Activated naive CD8-positive, alpha-beta T cell treated with anti-CD3 and anti-CD28 coated beads for 36 hours (primary cell): ENCODE measurements around the gene MACROD1. TPM values are rescaled to one million over a fixed set of nuclear protein-coding genes. Genes with fewer than 3 reads are reported as not detected.

Experiments
- DNase-seq: peaks from one replicate; pipeline ENCODE4 v3.0.0; 2021
- H3K27ac Mint-ChIP-seq: one replicate; pipeline ENCODE4 v1.8.0; 2022; ENCODE audit warnings: mild to moderate bottlenecking, moderate library complexity, mixed read lengths
- H3K27me3 Mint-ChIP-seq: one replicate; pipeline ENCODE4 v1.8.0; 2022; ENCODE audit warnings: mild to moderate bottlenecking, mixed read lengths
- H3K36me3 Mint-ChIP-seq: one replicate; pipeline ENCODE4 v1.8.0; 2021; ENCODE audit warnings: mild to moderate bottlenecking, mixed read lengths
- H3K4me1 Mint-ChIP-seq: one replicate; pipeline ENCODE4 v1.8.0; 2021; ENCODE audit warnings: mixed read lengths
- H3K4me3 Mint-ChIP-seq: one replicate; pipeline ENCODE4 v1.8.0; 2022; ENCODE audit warnings: mild to moderate bottlenecking, moderate library complexity, mixed read lengths
- H3K9me3 Mint-ChIP-seq: one replicate; pipeline ENCODE4 v1.8.0; 2022; ENCODE audit warnings: mixed read lengths
- total RNA-seq, 2 experiments: library from RNA; stranded (reverse); gene quantifications; one replicate each; pipeline ENCODE4 v1.2.3, GENCODE V29; 2021

The MACROD1 gene
- total RNA-seq, 2 experiments from 2014 or later: 27.6 to 29.6 TPM

DNA sequence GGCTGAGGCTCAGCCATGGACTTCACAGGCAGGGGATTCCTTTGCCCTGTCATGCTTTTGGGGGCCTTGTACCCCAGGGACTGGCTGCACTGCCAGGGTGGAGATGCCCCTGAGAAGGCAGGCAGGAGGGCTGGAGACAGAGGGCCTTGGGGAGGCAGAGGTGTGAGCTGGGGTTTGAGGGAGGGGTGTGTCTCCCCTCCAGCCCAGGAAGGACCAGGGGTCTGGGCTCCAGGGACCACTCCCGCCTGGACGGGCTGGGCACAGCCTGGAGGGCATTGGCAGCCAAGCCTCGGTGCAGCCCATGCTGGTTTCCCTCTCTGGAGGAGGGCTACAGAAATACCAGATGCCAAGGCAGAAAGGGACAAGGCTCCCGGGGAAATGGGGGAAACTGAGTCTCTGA lies 160.2 kb downstream of the MACROD1 start:
- DNase-seq: no peak
- H3K4me1 Mint-ChIP-seq: peaks cover 12% of the 10 kb centered on the region
- H3K27me3 Mint-ChIP-seq: peaks cover 48% of the 10 kb centered on the region
- peaks cover 6% of the 10 kb centered on the region for H3K9me3 Mint-ChIP-seq
- H3K4me3 Mint-ChIP-seq: no peak overlapping the region
- H3K27ac Mint-ChIP-seq: no peak overlapping the region
- peaks cover 8% of the 10 kb centered on the region for H3K36me3 Mint-ChIP-seq

DNA sequence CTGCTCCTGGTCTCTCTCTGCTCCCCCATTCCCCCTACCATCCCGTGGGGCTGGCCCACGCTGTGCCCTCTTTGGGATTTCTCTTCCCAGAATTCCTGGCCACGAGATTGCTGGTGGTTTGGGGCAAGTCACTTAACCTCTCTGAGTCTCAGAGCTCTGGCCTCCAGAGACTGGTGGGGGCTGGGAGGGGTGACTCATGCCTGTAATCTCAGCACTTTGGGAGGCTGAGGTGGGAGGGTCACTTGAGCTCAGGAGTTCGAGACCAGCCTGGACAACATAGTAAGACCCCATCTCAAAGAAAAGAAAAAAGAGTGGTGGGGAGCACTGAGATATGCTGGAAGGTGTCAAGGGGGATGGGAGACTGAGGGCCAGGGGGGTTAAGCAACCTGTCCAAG lies 161.3 kb downstream of the MACROD1 start:
- no peak overlapping the region for H3K4me3 Mint-ChIP-seq
- H3K27me3 Mint-ChIP-seq: peaks cover 37% of the 10 kb centered on the region
- DNase-seq: no peak

DNA sequence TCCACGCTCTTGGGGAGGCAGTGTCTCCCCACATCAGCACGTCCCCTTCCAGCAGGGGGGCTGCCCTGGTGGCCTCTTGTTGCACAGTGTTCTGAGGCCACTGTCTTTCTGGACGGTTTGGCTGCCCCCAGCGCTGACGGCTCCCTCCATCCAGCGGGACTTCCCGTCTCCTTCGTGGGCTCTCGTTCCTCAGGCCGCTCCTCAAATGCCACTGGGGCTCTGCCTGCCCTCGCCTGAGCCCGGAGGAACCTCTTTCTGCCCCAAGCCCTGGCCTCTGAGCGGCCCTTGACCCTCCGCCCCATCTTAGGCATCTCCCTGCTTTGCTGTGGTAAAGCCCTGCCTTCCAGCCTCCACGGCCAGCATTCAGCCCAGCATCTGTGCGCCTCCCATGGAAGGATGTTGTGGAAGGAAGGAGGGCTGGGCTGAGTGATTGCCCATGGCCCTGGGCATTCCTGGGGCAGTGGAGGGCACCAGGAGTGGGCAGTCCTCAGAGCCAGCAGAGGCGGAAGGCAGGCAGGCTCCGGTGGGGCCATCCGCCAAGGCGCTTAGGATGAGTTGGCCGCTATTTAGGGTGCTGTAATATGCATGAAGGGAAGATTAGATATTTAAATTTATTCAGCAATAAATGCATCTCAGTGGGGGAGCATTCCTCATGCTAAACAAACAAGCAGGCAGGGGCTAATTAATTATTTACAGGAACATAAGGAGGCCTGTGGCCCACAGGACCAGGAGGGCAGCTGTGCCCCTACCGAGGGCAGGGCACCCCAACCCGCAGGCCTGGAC lies 161.9 kb downstream of the MACROD1 start:
- no peak overlapping the region for H3K27ac Mint-ChIP-seq
- H3K27me3 Mint-ChIP-seq: peaks cover 31% of the 10 kb centered on the region
- H3K4me1 Mint-ChIP-seq: peaks cover 12% of the 10 kb centered on the region

More for the DNA sequence above, 161.3 kb downstream of the MACROD1 start:
- H3K27ac Mint-ChIP-seq: no peak overlapping the region
- no peaks in the 10 kb centered on the region for H3K9me3 Mint-ChIP-seq
- H3K36me3 Mint-ChIP-seq: no peaks in the 10 kb centered on the region
- peaks cover 12% of the 10 kb centered on the region for H3K4me1 Mint-ChIP-seq

DNA sequence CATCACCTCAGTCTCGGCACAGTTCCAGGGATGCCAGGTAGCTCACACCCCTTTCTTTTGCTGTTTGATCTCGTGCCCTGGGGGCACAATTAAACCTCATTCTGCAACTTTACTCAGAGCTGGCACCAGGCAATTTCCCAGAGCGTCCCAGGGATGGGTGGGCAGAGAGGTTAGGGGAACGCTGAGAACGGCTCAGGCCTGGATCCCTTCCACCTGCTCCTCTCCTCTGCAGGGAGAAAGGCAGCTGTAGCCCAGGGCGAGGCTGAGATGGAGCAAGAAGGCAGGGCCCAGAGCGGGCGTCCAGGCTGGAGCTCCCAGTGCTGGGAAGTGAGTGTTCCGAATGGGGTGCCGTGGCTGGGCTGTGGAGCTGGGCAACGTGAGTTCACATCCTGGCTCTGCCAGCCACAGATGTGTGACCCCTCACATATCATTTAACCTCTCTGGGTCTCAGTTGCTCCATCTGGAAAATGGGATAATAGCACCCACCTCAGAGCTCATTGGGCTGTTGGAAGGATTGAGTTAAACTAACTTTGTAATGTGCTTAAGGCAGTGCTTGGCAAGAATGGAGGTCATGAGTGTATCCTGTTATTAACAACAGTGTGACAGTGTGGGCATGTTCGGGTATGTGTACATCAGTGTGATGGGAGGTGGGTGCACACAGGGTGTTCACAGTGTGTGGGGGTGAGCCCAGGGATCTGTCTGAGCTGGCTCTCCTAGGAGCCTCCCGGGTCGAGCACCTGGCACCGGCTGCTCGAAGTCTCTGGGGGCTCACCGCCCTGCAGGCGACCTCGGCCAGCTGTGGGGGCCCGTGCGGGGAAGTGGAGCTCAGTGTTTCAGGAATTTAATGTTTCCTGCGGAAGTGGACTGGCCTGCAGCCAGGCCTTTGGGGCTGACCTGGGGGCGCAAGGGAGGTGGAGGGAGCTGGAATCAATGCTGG lies 164.2 kb downstream of the MACROD1 start:
- Mint-ChIP-seq H3K36me3 (peaks cover 13% of the 10 kb centered on the region), H3K27ac (no peak overlapping the region), H3K9me3 (no peaks in the 10 kb centered on the region), H3K4me1 (no peaks in the 10 kb centered on the region), H3K27me3 (peaks cover 13% of the 10 kb centered on the region), H3K4me3 (no peak overlapping the region)
- no peak for DNase-seq

More for the DNA sequence above, 161.9 kb downstream of the MACROD1 start:
- Mint-ChIP-seq H3K4me3 (no peak overlapping the region), H3K9me3 (no peaks in the 10 kb centered on the region), H3K36me3 (no peaks in the 10 kb centered on the region)
- no peak for DNase-seq

GRCh38 chr11:64000740-64001483 lies 165.0 kb downstream of the MACROD1 start:
- no peaks in the 10 kb centered on the region for H3K4me1 Mint-ChIP-seq
- no peak overlapping the region for H3K27ac Mint-ChIP-seq
- no peak overlapping the region for H3K4me3 Mint-ChIP-seq
- DNase-seq: no peak
- H3K27me3 Mint-ChIP-seq: peaks cover 5% of the 10 kb centered on the region
- peaks cover 13% of the 10 kb centered on the region for H3K36me3 Mint-ChIP-seq
- no peaks in the 10 kb centered on the region for H3K9me3 Mint-ChIP-seq

GRCh38 chr11:64000026-64000739 lies 165.7 kb downstream of the MACROD1 start:
- Mint-ChIP-seq H3K9me3 (no peaks in the 10 kb centered on the region), H3K27me3 (peaks cover 5% of the 10 kb centered on the region), H3K27ac (no peak overlapping the region), H3K4me1 (no peaks in the 10 kb centered on the region), H3K36me3 (peaks cover 13% of the 10 kb centered on the region), H3K4me3 (peak overlapping the region; percentile 14)
- DNase-seq: peak; percentile 84

DNA sequence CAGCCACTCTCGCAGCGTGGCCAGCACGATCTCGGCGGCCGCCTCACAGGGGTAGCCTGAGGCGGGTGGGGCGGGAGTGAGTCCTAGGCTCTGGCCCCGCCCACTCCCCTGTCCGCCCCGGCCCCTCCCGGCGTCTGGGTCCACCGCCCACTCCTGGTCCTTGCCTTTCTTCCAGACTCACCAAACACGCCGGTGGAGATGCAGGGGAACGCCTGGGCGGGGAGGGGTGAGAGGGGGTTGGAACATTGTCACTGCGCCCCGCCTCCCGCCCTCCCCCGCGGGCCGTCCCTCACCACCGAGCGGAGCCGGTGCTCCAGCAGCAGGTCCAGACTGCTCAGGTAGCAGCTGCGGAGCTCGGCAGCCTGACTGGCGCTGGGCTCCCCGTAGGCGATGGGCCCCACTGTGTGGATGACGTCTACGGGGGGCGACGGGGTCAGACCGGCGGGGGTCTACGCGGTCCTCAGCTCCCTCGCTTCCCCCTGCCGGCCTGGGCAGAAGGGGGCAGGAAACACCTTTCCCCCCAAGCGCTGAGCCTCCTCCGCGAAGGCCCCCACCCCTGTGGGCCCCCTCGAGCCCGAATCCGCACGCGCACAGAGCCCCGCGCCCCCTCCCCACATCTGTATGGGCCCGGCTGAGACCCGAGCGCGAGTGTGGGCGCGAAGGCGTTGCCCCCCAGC lies 166.4 kb downstream of the MACROD1 start:
- H3K27me3 Mint-ChIP-seq: peaks cover 2% of the 10 kb centered on the region
- H3K4me3 Mint-ChIP-seq: no peak overlapping the region
- peak; percentile 70 for DNase-seq
- H3K27ac Mint-ChIP-seq: no peak overlapping the region
- peaks cover 13% of the 10 kb centered on the region for H3K36me3 Mint-ChIP-seq
- no peaks in the 10 kb centered on the region for H3K4me1 Mint-ChIP-seq
- no peaks in the 10 kb centered on the region for H3K9me3 Mint-ChIP-seq

DNA sequence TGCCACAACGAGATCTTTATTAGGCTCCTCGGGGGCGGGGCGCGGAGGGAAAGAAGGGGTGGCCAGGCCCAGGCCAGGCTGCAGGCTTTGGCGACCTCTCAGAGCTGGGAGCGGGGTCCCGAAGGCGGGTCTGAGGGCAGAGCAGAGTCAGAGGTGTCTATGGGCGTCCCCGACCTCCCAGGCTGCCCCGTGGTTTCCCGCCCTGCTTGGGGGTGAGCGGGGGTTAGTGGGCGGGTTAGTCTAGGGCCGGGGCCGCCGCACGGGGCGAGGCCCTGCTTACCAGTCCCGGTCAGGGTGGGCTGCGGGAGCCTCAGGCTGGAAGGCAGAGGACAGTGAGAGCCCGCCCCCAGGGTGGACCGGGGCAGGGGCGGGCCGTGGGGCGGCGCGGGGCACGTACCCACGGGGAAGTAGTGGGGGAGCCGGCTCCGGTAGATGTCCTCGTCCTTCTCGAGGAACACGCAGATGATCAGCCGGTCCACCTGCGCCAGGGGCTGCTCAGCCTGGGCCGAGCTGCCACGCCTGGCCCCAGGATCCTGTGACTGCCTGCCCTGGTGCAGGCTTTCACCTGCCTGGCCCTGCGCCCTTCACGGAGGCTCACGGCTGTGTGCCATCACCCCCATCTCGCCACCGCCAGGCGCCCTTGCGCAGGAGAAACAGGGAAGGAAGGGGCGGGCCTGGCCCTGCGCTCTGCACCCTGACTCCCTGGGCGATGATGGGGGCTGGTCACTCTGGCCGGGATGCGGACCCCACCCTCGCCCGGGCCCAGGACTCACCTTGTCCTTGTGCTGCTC lies 167.2 kb downstream of the MACROD1 start:
- Mint-ChIP-seq H3K4me1 (peaks cover 1% of the 10 kb centered on the region), H3K27ac (no peak overlapping the region), H3K9me3 (no peaks in the 10 kb centered on the region), H3K27me3 (peaks cover 2% of the 10 kb centered on the region), H3K4me3 (no peak overlapping the region), H3K36me3 (peaks cover 15% of the 10 kb centered on the region)
- DNase-seq: no peak

DNA sequence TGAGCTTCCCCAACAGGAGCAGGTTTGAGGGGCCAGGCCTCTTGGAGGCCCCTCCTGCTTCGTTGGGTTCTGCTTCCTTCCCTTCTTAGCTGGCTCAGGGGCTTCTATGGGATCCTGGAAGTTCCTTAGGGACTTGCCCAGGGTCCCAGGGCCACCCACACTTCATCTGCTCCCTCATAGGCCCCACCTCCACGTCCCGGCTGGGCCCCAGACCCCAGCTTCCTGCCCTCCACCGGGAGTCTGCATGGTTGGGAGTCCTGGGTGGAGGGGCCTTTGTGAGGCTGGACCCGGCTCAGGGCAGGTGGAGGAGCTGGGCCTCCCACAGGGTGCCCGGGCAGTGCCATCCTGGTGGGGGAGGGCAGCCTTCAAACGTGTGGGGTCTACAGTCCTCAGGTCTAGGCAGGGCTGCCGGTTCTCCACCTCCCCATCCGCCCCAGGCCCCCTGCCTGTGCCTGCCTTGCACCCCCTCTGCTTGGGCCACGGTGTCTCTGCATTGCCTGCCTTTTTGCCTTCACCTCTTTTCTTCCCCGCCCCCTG lies 168.0 kb downstream of the MACROD1 start:
- Mint-ChIP-seq H3K4me3 (no peak overlapping the region), H3K27me3 (peaks cover 2% of the 10 kb centered on the region), H3K36me3 (peaks cover 17% of the 10 kb centered on the region), H3K4me1 (peaks cover 1% of the 10 kb centered on the region), H3K27ac (no peak overlapping the region), H3K9me3 (no peaks in the 10 kb centered on the region)
- DNase-seq: no peak

DNA sequence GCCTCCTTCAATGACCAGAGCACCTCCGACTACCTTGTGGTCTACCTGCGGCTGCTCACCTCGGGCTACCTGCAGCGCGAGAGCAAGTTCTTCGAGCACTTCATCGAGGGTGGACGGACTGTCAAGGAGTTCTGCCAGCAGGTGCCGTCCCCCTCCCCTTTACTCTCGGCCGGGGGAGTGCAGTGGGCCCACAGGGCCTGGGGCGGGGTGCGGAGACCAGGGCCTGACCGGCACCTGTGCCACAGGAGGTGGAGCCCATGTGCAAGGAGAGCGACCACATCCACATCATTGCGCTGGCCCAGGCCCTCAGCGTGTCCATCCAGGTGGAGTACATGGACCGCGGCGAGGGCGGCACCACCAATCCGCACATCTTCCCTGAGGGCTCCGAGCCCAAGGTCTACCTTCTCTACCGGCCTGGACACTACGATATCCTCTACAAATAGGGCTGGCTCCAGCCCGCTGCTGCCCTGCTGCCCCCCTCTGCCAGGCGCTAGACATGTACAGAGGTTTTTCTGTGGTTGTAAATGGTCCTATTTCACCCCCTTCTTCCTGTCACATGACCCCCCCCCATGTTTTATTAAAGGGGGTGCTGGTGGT lies 168.7 kb downstream of the MACROD1 start:
- H3K9me3 Mint-ChIP-seq: no peaks in the 10 kb centered on the region
- no peak overlapping the region for H3K27ac Mint-ChIP-seq
- peaks cover 1% of the 10 kb centered on the region for H3K4me1 Mint-ChIP-seq
- H3K36me3 Mint-ChIP-seq: peaks cover 18% of the 10 kb centered on the region
- no peak overlapping the region for H3K4me3 Mint-ChIP-seq
- H3K27me3 Mint-ChIP-seq: peaks cover 2% of the 10 kb centered on the region
- DNase-seq: no peak

GRCh38 chr11:63996512-63996911 lies 169.4 kb downstream of the MACROD1 start:
- Mint-ChIP-seq H3K27me3 (peaks cover 2% of the 10 kb centered on the region), H3K9me3 (no peaks in the 10 kb centered on the region), H3K27ac (no peak overlapping the region), H3K36me3 (peaks cover 22% of the 10 kb centered on the region), H3K4me1 (peaks cover 3% of the 10 kb centered on the region), H3K4me3 (no peak overlapping the region)
- no peak for DNase-seq

- no peak overlapping the region for H3K27ac Mint-ChIP-seq
- peaks cover 5% of the 10 kb centered on the region for H3K4me1 Mint-ChIP-seq
- H3K9me3 Mint-ChIP-seq: no peaks in the 10 kb centered on the region
- H3K27me3 Mint-ChIP-seq: peaks cover 2% of the 10 kb centered on the region
- no peak for DNase-seq
- H3K36me3 Mint-ChIP-seq: peaks cover 30% of the 10 kb centered on the region
- no peak overlapping the region for H3K4me3 Mint-ChIP-seq
Observed at GRCh38 chr11:63993993-63994392, 171.9 kb downstream of the MACROD1 start.

DNA sequence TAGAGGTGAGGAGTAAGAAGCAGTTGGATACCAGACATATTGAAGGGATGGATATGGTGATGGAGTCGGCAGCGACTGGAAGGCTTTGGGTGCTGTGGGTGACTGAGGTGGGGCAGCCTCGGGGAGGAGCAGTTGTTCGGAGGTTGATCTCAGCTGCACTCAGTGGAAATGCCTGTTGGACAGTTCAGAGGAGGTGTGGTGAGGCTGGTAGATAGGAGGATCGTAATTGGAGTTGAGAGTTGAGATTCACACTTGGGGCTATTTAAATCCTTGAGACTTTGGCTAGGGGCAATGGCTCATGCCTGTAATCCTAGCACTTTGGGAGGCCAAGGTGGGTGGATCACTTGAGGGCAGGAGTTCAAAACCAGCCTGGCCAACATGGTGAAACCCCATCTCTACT lies 172.8 kb downstream of the MACROD1 start:
- H3K27ac Mint-ChIP-seq: no peak overlapping the region
- no peak for DNase-seq
- no peaks in the 10 kb centered on the region for H3K9me3 Mint-ChIP-seq
- no peak overlapping the region for H3K4me3 Mint-ChIP-seq
- H3K36me3 Mint-ChIP-seq: peaks cover 33% of the 10 kb centered on the region
- peaks cover 9% of the 10 kb centered on the region for H3K4me1 Mint-ChIP-seq
- no peaks in the 10 kb centered on the region for H3K27me3 Mint-ChIP-seq
